Chondrocyte (in vitro differentiated cells): ENCODE data around the gene TENT5C. TPM values are rescaled to one million over a fixed set of nuclear protein-coding genes. Genes with fewer than 3 reads are reported as not detected.

Experiments
- DNase-seq: peaks from one replicate; pipeline ENCODE4 v3.0.0; 2021; ENCODE audit warnings: mixed read lengths, low spot score
- H3K27ac Mint-ChIP-seq: one replicate; pipeline ENCODE4 v1.8.0; 2021; ENCODE audit warnings: mild to moderate bottlenecking, moderate library complexity, mixed read lengths; ENCODE audit not compliant: unreplicated experiment
- H3K27me3 Mint-ChIP-seq: 2 replicates; pipeline ENCODE4 v1.8.0; 2021; ENCODE audit warnings: low read depth, mixed read lengths
- H3K36me3 Mint-ChIP-seq: 2 replicates; pipeline ENCODE4 v1.8.0; 2021; ENCODE audit warnings: low read depth, mixed read lengths
- H3K4me1 Mint-ChIP-seq: 2 replicates; pipeline ENCODE4 v1.8.0; 2021; ENCODE audit warnings: low read depth, mild to moderate bottlenecking, mixed read lengths
- H3K4me3 Mint-ChIP-seq: one replicate; pipeline ENCODE4 v1.8.0; 2021; ENCODE audit warnings: mild to moderate bottlenecking, moderate library complexity, mixed read lengths; ENCODE audit not compliant: unreplicated experiment
- H3K9me3 Mint-ChIP-seq: 2 replicates; pipeline ENCODE4 v1.8.0; 2021; ENCODE audit warnings: low read depth, mixed read lengths
- total RNA-seq: library from RNA; stranded (reverse); gene quantifications from 3 replicates; pipeline ENCODE4 v1.2.1, GENCODE V29; 2021
- TF ChIP-seq, protein P1 (sequence below): fragments of 200-600 bp; sonication (generic); IDR thresholded peaks from 2 replicates; pipeline ENCODE4 v1.5.0; 2021; ENCODE audit warnings: antibody characterized with exemption, mild to moderate bottlenecking, moderate library complexity

The TENT5C gene
- total RNA-seq, 1 donor from 2014 or later = 0.20 TPM

DNA sequence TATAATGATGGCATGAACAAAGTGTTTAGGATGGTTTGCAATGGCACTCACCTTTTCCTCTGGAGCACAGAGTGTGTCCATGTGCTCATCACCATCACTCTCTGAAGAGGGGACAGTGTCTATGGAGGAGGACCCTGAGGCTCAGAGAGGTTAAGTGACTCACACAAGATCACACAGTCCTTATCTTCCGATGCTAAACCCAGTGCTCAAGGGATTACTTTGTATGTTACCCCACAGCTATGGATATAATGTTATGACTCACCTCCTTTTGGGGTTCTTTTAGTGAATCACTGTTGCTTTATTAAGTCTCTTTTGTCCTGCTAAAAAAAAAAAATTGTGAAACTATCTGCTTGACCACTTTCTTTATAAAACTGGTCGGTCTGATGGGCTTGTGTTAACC lies 67.6 kb downstream of the TENT5C start:
- H3K27ac Mint-ChIP-seq = no peak overlapping the region
- no peak for DNase-seq
- H3K4me3 Mint-ChIP-seq = no peak overlapping the region
- H3K4me1 Mint-ChIP-seq = peaks cover 13% of the 10 kb centered on the region
- no peaks in the 10 kb centered on the region for H3K9me3 Mint-ChIP-seq
- no peaks in the 10 kb centered on the region for H3K36me3 Mint-ChIP-seq
- H3K27me3 Mint-ChIP-seq = no peaks in the 10 kb centered on the region
- TF ChIP-seq, protein P1, sequence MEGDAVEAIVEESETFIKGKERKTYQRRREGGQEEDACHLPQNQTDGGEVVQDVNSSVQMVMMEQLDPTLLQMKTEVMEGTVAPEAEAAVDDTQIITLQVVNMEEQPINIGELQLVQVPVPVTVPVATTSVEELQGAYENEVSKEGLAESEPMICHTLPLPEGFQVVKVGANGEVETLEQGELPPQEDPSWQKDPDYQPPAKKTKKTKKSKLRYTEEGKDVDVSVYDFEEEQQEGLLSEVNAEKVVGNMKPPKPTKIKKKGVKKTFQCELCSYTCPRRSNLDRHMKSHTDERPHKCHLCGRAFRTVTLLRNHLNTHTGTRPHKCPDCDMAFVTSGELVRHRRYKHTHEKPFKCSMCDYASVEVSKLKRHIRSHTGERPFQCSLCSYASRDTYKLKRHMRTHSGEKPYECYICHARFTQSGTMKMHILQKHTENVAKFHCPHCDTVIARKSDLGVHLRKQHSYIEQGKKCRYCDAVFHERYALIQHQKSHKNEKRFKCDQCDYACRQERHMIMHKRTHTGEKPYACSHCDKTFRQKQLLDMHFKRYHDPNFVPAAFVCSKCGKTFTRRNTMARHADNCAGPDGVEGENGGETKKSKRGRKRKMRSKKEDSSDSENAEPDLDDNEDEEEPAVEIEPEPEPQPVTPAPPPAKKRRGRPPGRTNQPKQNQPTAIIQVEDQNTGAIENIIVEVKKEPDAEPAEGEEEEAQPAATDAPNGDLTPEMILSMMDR = no peak

DNA sequence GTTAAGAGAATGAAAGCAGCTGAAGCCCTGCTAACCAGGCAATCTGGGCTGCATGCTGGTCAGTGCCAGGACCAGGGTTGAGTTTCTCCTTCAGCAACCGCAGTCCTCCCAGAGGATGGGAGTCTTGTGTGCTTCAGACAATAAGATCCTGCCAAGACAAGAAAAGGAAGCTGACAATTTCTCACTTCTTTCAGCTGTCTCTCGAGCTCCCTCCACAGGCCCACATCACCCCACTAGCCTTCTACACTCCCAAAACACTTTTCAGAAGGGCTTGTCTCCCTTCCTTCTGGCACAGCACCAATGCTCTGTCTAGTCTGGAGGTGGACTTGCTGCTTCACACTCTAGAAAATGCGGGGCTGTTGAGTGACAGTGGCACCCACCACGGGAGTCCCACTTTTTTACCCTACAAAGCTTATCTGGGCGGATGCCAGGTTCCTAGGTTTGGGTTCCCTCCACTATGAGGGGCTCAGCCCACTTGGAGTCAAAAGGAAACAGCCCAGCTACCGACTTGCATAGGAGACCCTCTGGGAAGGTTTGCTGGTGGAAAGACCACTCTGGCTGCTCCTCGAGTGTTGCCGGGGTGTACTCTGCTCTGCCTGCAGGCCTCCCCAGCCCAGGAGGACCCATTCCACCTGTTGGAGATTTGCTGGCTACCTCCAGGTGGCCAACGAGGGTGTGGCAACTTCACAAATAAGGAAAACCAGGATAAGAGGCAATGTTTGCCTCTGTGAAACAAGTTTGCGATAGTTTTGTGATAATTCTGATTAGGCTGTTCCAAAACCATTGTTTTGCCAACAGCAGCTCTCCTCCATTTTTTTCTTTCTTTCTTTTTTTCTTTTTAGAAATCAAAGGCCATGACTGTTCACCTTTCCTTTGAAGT lies 68.9 kb downstream of the TENT5C start:
- no peak overlapping the region for H3K27ac Mint-ChIP-seq
- peaks cover 9% of the 10 kb centered on the region for H3K4me1 Mint-ChIP-seq
- H3K27me3 Mint-ChIP-seq = no peaks in the 10 kb centered on the region
- H3K9me3 Mint-ChIP-seq = no peaks in the 10 kb centered on the region
- no peaks in the 10 kb centered on the region for H3K36me3 Mint-ChIP-seq
- no peak for DNase-seq
- H3K4me3 Mint-ChIP-seq = no peak overlapping the region
- TF ChIP-seq, protein P1 = peak; percentile 21

DNA sequence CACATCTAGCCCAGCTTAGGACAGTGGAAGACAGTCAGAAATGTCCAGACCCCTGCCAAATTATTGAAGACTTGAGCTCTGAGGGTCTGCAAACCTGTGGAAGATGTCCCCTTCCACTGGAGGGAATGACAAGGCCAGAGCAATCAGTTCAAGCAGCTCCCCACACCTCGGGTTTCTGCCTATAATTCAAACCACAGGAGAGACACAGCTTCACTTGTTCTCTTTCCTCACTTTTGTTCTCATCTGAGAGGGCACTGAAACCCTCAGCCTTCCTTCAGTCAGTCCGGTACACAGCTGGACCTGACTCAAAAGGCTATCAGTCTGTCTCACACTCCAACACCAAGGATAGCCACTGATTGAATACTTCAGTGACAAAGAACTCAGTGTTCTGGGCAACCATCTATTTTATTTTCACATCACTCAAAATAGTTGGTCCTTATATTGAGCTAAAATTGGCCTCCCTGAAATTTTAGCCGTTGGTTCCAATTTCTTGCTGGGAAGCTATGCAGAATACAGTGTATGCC lies 70.1 kb downstream of the TENT5C start:
- Mint-ChIP-seq H3K9me3 (no peaks in the 10 kb centered on the region), H3K27ac (no peak overlapping the region), H3K27me3 (no peaks in the 10 kb centered on the region), H3K4me3 (no peak overlapping the region), H3K36me3 (no peaks in the 10 kb centered on the region), H3K4me1 (peaks cover 9% of the 10 kb centered on the region)
- no peak for DNase-seq
- TF ChIP-seq, protein P1 = no peak

DNA sequence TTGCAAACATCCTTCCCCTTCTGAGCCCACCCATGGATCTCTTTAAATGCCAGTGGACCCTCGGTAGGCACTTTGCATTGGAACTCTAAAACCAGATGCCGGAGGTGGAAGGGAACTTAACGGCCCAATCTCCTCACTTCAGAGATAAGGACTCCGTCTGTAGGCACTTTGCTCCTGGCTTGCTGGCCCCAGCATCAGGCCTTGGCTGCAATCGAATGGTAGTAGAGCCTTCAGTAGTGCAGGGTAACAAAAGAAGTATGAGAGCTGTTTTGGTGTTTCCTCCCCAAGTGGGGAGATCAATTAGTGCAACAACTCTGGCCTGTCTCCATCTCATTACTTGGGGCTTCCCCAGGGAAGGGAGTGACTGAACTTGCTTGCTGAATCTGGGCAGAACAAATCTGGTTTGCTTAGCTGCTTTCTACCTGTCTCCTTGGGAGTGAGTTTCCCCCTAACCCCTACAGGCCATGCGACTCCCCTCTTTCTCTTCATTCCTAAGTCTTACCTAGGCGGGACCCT lies 70.8 kb downstream of the TENT5C start:
- H3K9me3 Mint-ChIP-seq = no peaks in the 10 kb centered on the region
- no peak overlapping the region for H3K27ac Mint-ChIP-seq
- H3K36me3 Mint-ChIP-seq = no peaks in the 10 kb centered on the region
- TF ChIP-seq, protein P1 = no peak
- H3K4me3 Mint-ChIP-seq = no peak overlapping the region
- no peaks in the 10 kb centered on the region for H3K27me3 Mint-ChIP-seq
- H3K4me1 Mint-ChIP-seq = peaks cover 9% of the 10 kb centered on the region
- DNase-seq = no peak

Other genes with a start within 250 kb of the TENT5C start
- gene MAN1A2, start 238.6 kb upstream of the TENT5C start, total RNA-seq = 42.7 to 68.3 TPM (median 45.1 TPM) in 3 replicates